Loucy (cell line): ENCODE results near the gene C16orf89.

Experiments
- H2AFZ ChIP-seq: fragments of 200-600 bp; sonication (generic); 2 replicates; pipeline ENCODE4 v1.6.0; 2016; ENCODE audit warnings: antibody characterized with exemption, mild to moderate bottlenecking, low read length, moderate library complexity
- H3F3A ChIP-seq: fragments of 200-600 bp; 2 replicates; pipeline ENCODE4 v1.6.0; 2016; ENCODE audit warnings: antibody characterized with exemption, low read depth, mild to moderate bottlenecking
- H3K27me3 ChIP-seq: fragments of 200-600 bp; sonication (generic); 2 replicates; pipeline ENCODE4 v1.6.1; 2014; ENCODE audit warnings: low read length, mild to moderate bottlenecking; ENCODE audit not compliant: insufficient read depth, poor library complexity, severe bottlenecking
- H3K36me3 ChIP-seq: fragments of 200-600 bp; sonication (generic); 2 replicates; pipeline ENCODE4 v1.6.1; 2016; ENCODE audit warnings: low read length; ENCODE audit not compliant: insufficient read depth
- H3K4me1 ChIP-seq: fragments of 200-600 bp; sonication (generic); 2 replicates; pipeline ENCODE4 v1.5.1; 2014; ENCODE audit warnings: low read length, mild to moderate bottlenecking; ENCODE audit not compliant: insufficient read depth, poor library complexity, severe bottlenecking
- H3K4me2 ChIP-seq: fragments of 200-600 bp; sonication (generic); 2 replicates; pipeline ENCODE4 v1.6.0; 2014; ENCODE audit warnings: antibody characterized with exemption, low read length, low read depth, mild to moderate bottlenecking; ENCODE audit not compliant: poor library complexity, severe bottlenecking
- H3K4me3 ChIP-seq: fragments of 200-600 bp; sonication (generic); 2 replicates; pipeline ENCODE4 v1.5.1; 2014; ENCODE audit warnings: low read length, mild to moderate bottlenecking, mixed read lengths; ENCODE audit not compliant: poor library complexity, severe bottlenecking
- H3K79me2 ChIP-seq: fragments of 200-600 bp; sonication (generic); 2 replicates; pipeline ENCODE4 v1.6.1; 2014; ENCODE audit warnings: low read length; ENCODE audit not compliant: insufficient read depth
- H3K9ac ChIP-seq: fragments of 200-600 bp; sonication (generic); 2 replicates; pipeline ENCODE4 v1.6.0; 2014; ENCODE audit warnings: mild to moderate bottlenecking, low read depth, low read length, moderate library complexity; ENCODE audit not compliant: poor library complexity, severe bottlenecking
- H3K9me2 ChIP-seq: fragments of 200-600 bp; sonication (generic); replicated peaks from 2 replicates; pipeline ENCODE4 v1.6.1; 2016; ENCODE audit warnings: low read depth, low read length, mixed read lengths
- H3K9me3 ChIP-seq: fragments of 200-600 bp; sonication (generic); 2 replicates; pipeline ENCODE4 v1.6.1; 2014; ENCODE audit warnings: mild to moderate bottlenecking, antibody characterized with exemption, low read length, low read depth; ENCODE audit not compliant: insufficient read depth
- H4K20me1 ChIP-seq: fragments of 200-600 bp; sonication (generic); 2 replicates; pipeline ENCODE4 v1.6.0; 2014; ENCODE audit warnings: antibody characterized with exemption, low read length, mild to moderate bottlenecking; ENCODE audit not compliant: insufficient read depth, poor library complexity, severe bottlenecking
- EZH2phosphoT487 ChIP-seq: fragments of 200-600 bp; IDR thresholded peaks from 2 replicates; pipeline ENCODE4 v1.6.1; 2018; ENCODE audit warnings: antibody characterized with exemption, mild to moderate bottlenecking, moderate library complexity, borderline replicate concordance
- TF ChIP-seq, protein P1 (sequence below): fragments of 200-600 bp; sonication (generic); conservative IDR thresholded peaks from 2 replicates; pipeline ENCODE4 v1.5.1; 2014; ENCODE audit warnings: mild to moderate bottlenecking, antibody characterized with exemption, low read length

The C16orf89 gene

DNA sequence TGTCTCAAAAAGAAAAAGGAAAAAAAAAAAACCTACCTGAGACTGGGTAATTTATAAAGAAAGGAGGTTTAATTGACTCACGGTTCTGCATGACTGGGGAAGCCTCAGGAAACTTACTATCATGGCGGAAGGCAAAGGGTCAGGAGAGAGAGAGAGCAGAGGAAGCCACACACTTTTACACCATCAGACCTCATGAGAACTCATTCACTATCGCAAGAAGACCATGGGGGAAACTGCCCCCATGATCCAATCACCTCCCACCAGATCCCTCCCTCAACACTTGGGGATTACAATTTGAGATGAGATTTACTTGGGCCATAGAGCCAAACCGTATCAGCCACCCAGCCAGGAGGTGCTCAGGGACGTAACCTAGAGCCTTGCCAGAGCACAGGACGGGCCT lies 52.9 kb downstream of the C16orf89 start:
- no peak overlapping the region for H3K4me2 ChIP-seq
- no peaks in the 10 kb centered on the region for H3K9me2 ChIP-seq
- H3K9ac ChIP-seq = no peak overlapping the region
- H3F3A ChIP-seq = no peaks in the 10 kb centered on the region
- no peaks in the 10 kb centered on the region for H3K4me1 ChIP-seq
- no peaks in the 10 kb centered on the region for H4K20me1 ChIP-seq
- H3K9me3 ChIP-seq = no peaks in the 10 kb centered on the region
- no peak for TF ChIP-seq EZH2phosphoT487
- TF ChIP-seq, protein P1, sequence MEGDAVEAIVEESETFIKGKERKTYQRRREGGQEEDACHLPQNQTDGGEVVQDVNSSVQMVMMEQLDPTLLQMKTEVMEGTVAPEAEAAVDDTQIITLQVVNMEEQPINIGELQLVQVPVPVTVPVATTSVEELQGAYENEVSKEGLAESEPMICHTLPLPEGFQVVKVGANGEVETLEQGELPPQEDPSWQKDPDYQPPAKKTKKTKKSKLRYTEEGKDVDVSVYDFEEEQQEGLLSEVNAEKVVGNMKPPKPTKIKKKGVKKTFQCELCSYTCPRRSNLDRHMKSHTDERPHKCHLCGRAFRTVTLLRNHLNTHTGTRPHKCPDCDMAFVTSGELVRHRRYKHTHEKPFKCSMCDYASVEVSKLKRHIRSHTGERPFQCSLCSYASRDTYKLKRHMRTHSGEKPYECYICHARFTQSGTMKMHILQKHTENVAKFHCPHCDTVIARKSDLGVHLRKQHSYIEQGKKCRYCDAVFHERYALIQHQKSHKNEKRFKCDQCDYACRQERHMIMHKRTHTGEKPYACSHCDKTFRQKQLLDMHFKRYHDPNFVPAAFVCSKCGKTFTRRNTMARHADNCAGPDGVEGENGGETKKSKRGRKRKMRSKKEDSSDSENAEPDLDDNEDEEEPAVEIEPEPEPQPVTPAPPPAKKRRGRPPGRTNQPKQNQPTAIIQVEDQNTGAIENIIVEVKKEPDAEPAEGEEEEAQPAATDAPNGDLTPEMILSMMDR = no peak
- H3K4me3 ChIP-seq = no peak overlapping the region
- no peaks in the 10 kb centered on the region for H3K27me3 ChIP-seq
- no peaks in the 10 kb centered on the region for H3K79me2 ChIP-seq
- H2AFZ ChIP-seq = no peak overlapping the region
- no peaks in the 10 kb centered on the region for H3K36me3 ChIP-seq

DNA sequence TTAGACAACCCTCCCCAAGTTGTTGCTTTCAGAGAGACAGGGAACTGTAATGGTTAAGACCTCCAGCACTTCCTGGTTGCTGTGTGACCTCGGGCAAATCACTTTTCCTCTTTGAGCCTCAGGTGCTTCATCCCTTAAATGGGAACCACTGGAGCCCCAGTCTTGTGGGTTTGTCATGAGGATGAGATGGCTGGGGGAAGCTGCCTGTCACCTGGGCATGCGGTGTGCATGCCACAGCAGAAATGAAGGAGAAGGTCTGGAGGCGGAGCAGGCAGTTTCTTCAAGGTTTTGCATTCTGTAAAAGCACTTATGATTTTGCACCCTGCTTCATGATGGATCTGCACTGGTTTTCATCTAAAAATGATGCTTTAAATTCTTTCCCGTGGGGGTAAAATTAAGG lies 54.1 kb downstream of the C16orf89 start:
- Histone ChIP-seq H3K27me3 (no peaks in the 10 kb centered on the region), H3K9me3 (no peaks in the 10 kb centered on the region), H3K4me3 (no peak overlapping the region), H3K9me2 (no peaks in the 10 kb centered on the region), H3K4me2 (no peak overlapping the region), H3K9ac (no peak overlapping the region), H4K20me1 (no peaks in the 10 kb centered on the region), H3F3A (no peaks in the 10 kb centered on the region), H3K36me3 (no peaks in the 10 kb centered on the region), H2AFZ (no peak overlapping the region), H3K79me2 (no peaks in the 10 kb centered on the region), H3K4me1 (no peaks in the 10 kb centered on the region)
- TF ChIP-seq, protein P1 = no peak
- TF ChIP-seq EZH2phosphoT487 = no peak

DNA sequence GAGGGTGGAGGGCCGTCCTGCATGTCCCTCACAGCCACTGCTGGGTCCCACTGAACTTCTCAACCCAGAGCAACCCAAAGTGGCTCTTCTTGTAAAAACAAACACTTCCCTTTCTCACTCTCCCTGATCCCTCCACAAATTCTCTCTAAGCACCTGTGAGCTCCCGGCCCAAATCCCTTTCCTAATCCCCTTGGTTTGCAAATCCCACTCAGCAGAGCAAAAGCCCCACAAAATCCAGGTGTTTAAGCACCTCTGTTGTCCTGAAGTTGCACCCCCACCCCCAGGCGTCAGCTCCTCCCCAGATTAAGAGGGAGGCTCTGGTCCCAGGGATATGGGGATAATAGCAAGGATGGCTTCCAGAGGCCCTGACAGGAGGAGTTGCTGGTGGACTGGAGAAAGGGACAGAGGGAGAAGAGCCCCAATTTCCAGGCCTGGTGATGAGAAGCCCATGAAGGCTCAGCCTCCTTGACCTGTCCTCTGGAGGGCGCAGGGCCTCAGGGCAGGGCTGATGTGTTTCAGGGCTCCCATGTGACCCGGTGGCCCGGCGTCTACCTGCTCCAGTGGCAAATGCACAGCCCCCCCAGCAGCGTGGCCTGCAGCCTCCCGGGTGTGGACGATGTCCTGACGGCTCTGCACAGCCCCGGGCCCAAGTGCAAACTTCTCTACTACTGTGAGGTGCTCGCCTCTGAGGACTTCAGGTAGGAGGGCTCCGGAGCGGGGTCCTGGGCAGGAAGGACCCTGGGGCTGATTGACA lies 55.0 kb downstream of the C16orf89 start:
- Histone ChIP-seq H3K36me3 (no peaks in the 10 kb centered on the region), H3K4me3 (no peak overlapping the region), H3F3A (no peaks in the 10 kb centered on the region), H3K27me3 (no peaks in the 10 kb centered on the region), H3K4me1 (no peaks in the 10 kb centered on the region), H3K9me3 (no peaks in the 10 kb centered on the region), H4K20me1 (no peaks in the 10 kb centered on the region), H3K9me2 (no peaks in the 10 kb centered on the region), H3K4me2 (no peak overlapping the region), H2AFZ (no peak overlapping the region; the same call in 1 of the 2 replicates), H3K9ac (no peak overlapping the region), H3K79me2 (no peaks in the 10 kb centered on the region)
- TF ChIP-seq EZH2phosphoT487 = no peak
- TF ChIP-seq, protein P1 = no peak
